ENCODE data around the gene KLHL12.

DNA sequence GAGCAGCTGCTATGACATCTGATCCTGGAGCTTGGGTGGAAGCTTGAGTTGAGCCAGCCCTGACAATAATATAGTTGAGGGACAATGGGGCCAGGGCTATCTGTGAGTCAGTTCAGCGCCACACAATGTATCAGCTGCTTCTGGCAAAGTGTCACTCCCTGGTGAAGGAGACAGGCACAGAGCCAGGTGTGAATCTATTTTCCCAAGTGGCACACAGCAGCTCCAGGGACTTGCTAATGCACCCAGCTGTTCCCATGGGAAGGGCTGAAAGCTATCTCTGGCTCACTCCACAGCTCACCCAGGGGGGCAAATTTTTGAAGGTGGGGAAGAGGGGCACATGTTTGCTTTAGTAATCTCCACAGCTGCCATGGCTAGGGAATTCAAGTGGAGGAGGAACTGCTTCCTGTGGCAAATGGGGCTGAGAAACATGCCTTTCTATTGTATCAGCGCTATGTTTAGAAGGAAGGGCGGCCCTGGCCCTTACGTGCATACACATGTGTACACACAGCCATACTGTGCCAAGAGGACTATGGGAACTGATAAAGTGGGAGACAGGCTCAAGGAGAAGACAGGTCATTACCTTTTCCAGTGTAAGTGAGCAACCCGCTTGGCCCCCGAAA is 37.9 kb upstream of the KLHL12 start:
- TF ChIP-seq MYC (IDR thresholded peaks at IDR 0.05; ENCODE audit: low read depth, low read length) (no peak), POLR2AphosphoS5 (IDR thresholded peaks at IDR 0.05; ENCODE audit: insufficient read depth, low read depth, low read length) (no peak), POLR2A (IDR thresholded peaks at IDR 0.05; ENCODE audit: low read depth, low read length) (no peak), EZH2 (IDR thresholded peaks at IDR 0.05; ENCODE audit: borderline replicate concordance, low read depth, low read length, severe bottlenecking) (no peak), FOS (IDR thresholded peaks at IDR 0.05; ENCODE audit: borderline replicate concordance, insufficient read depth, low read length) (no peak), JUN (IDR thresholded peaks at IDR 0.05; ENCODE audit: borderline replicate concordance, insufficient read depth, insufficient read length, low read depth) (no peak), MAX (IDR thresholded peaks at IDR 0.05; ENCODE audit: insufficient read depth, insufficient read length) (no peak), GATA2 (IDR thresholded peaks at IDR 0.05; ENCODE audit: insufficient read depth, insufficient read length, low read depth, low read length) (no peak)
- TF ChIP-seq, protein P1, sequence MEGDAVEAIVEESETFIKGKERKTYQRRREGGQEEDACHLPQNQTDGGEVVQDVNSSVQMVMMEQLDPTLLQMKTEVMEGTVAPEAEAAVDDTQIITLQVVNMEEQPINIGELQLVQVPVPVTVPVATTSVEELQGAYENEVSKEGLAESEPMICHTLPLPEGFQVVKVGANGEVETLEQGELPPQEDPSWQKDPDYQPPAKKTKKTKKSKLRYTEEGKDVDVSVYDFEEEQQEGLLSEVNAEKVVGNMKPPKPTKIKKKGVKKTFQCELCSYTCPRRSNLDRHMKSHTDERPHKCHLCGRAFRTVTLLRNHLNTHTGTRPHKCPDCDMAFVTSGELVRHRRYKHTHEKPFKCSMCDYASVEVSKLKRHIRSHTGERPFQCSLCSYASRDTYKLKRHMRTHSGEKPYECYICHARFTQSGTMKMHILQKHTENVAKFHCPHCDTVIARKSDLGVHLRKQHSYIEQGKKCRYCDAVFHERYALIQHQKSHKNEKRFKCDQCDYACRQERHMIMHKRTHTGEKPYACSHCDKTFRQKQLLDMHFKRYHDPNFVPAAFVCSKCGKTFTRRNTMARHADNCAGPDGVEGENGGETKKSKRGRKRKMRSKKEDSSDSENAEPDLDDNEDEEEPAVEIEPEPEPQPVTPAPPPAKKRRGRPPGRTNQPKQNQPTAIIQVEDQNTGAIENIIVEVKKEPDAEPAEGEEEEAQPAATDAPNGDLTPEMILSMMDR (IDR thresholded peaks at IDR 0.05; ENCODE audit: extremely low read depth in 1 of 2, insufficient read depth in 1 of 2, low read depth in 1 of 2, low read length in 2 of 2): no peak

Data from endothelial cell of umbilical vein (primary cell).